HepG2 (cell line): ENCODE data around the gene EOMES. TPM values are rescaled to one million over a fixed set of nuclear protein-coding genes. Genes with fewer than 3 reads are reported as not detected.

Experiments
- CERS6 ChIP-seq: sonication (generic); formaldehyde crosslinking; IDR thresholded peaks from 2 replicates; pipeline ENCODE4 v1.5.0; 2020; ENCODE audit warnings: missing genetic modification reagents
- GTF2F1 ChIP-seq: fragments of 150-350 bp; IDR thresholded peaks from 2 replicates; pipeline ENCODE4 v1.6.1; 2014; ENCODE audit warnings: low read length
- HMG20A ChIP-seq: IDR thresholded peaks from 2 replicates; pipeline ENCODE4 v1.6.1; 2016; ENCODE audit warnings: borderline replicate concordance
- KLF13 ChIP-seq: sonication (generic); formaldehyde crosslinking; IDR thresholded peaks from 2 replicates; pipeline ENCODE4 v1.4.0; 2020; ENCODE audit warnings: mild to moderate bottlenecking, missing genetic modification reagents
- RXRA ChIP-seq: sonication (generic); formaldehyde crosslinking; IDR thresholded peaks from 2 replicates; pipeline ENCODE4 v1.5.1; 2020; ENCODE audit warnings: missing genetic modification reagents
- SOX13 ChIP-seq, 3 experiments: fragments of 450-650 bp in 1 of 3; sonication (generic) in 1 of 3; formaldehyde crosslinking in 1 of 3; IDR thresholded peaks in 2 of 3; conservative IDR thresholded peaks in 1 of 3; 2 replicates each; pipeline versions ENCODE4 v1.5.0 to v1.6.1; 2016 to 2020; ENCODE audit warnings: antibody characterized with exemption in 1 of 3, mild to moderate bottlenecking in 1 of 3, missing compliant biosample characterization in 1 of 3, missing genetic modification reagents in 1 of 3, moderate library complexity in 1 of 3
- ZBED4 ChIP-seq: sonication (generic); formaldehyde crosslinking; IDR thresholded peaks from 2 replicates; pipeline ENCODE4 v1.4.0; 2020; ENCODE audit warnings: missing genetic modification reagents, borderline replicate concordance
- ZNF18 ChIP-seq: sonication (generic); formaldehyde crosslinking; IDR thresholded peaks from 2 replicates; pipeline ENCODE4 v1.8.0; 2022; ENCODE audit warnings: mild to moderate bottlenecking, missing genetic modification reagents; ENCODE audit not compliant: insufficient replicate concordance
- ZNF33B ChIP-seq: sonication (generic); formaldehyde crosslinking; IDR thresholded peaks from 2 replicates; pipeline ENCODE4 v1.5.1; 2020; ENCODE audit warnings: mild to moderate bottlenecking, missing genetic modification reagents
- ZNF569 ChIP-seq: sonication (generic); formaldehyde crosslinking; IDR thresholded peaks from 2 replicates; pipeline ENCODE4 v1.5.0; 2020; ENCODE audit warnings: mild to moderate bottlenecking, missing genetic modification reagents, moderate library complexity, borderline replicate concordance
- ZNF749 ChIP-seq: sonication (generic); formaldehyde crosslinking; IDR thresholded peaks from 2 replicates; pipeline ENCODE4 v1.8.0; 2022; ENCODE audit warnings: mild to moderate bottlenecking, missing genetic modification reagents, moderate library complexity, borderline replicate concordance
- polyA plus RNA-seq, 8 experiments: library from polyadenylated mRNA; depleted of rRNA in 3 of 8; stranded (reverse) in 7 of 8; unstranded in 1 of 8; fragments of >200 nt; fragmentation: Illumina TruSeq in 4 of 8; extraction: Trizol in 4 of 8; gene quantifications; 2 replicates each; pipeline versions ENCODE4 v1.2.1 to v1.2.3, GENCODE V29; 2011 to 2016; ENCODE audit warnings: low read depth in 4 of 8, missing spikeins in 1 of 8, mixed read lengths in 1 of 8; ENCODE audit not compliant: insufficient read depth in 1 of 8
- total RNA-seq, 5 experiments: library from RNA; depleted of rRNA; stranded (reverse); fragments of >200 nt; fragmentation: Illumina TruSeq; extraction: Trizol; gene quantifications; 2 replicates each; pipeline ENCODE4 v1.2.3, GENCODE V29; 2016; ENCODE audit warnings: low read depth in 1 of 5
- TF ChIP-seq, protein P1 (sequence below): sonication (generic); formaldehyde crosslinking; IDR thresholded peaks from 2 replicates; pipeline ENCODE4 v1.5.0; 2020; ENCODE audit warnings: mild to moderate bottlenecking, missing genetic modification reagents, borderline replicate concordance
- TF ChIP-seq, protein P2 (sequence below): sonication (generic); formaldehyde crosslinking; IDR thresholded peaks from 2 replicates; pipeline ENCODE4 v1.4.0; 2020; ENCODE audit warnings: missing genetic modification reagents, mild to moderate bottlenecking, borderline replicate concordance

The EOMES gene
- total and polyA plus RNA-seq, 2 of the 13 experiments (the other 11 are each of a cell fraction or from before 2014, with no cell fraction given), result 0.11 to 0.12 TPM

GRCh38 chr3:27714692-27715453, 7.2 kb downstream of the EOMES start (continued):
- TF ChIP-seq ZBED4 (CRISPR knock-in tag) (no peak), SOX13 (IDR thresholded peaks at IDR 0.05) (no peak), SOX13 (CRISPR knock-in tag; conservative IDR thresholded peaks at IDR 0.05 in 1 of 2, IDR thresholded peaks at IDR 0.05 in 1 of 2) (peak in 1 of 2 experiments; percentile 25; a peak in 1 of 4 replicates), GTF2F1 (no peak), HMG20A (CRISPR knock-in tag) (no peak), ZNF18 (CRISPR knock-in tag) (no peak), ZNF749 (CRISPR knock-in tag) (no peak), CERS6 (CRISPR knock-in tag) (no peak), KLF13 (CRISPR knock-in tag) (no peak), ZNF569 (CRISPR knock-in tag) (no peak), ZNF33B (CRISPR knock-in tag) (no peak), RXRA (CRISPR knock-in tag) (no peak)
- TF ChIP-seq, protein P1, sequence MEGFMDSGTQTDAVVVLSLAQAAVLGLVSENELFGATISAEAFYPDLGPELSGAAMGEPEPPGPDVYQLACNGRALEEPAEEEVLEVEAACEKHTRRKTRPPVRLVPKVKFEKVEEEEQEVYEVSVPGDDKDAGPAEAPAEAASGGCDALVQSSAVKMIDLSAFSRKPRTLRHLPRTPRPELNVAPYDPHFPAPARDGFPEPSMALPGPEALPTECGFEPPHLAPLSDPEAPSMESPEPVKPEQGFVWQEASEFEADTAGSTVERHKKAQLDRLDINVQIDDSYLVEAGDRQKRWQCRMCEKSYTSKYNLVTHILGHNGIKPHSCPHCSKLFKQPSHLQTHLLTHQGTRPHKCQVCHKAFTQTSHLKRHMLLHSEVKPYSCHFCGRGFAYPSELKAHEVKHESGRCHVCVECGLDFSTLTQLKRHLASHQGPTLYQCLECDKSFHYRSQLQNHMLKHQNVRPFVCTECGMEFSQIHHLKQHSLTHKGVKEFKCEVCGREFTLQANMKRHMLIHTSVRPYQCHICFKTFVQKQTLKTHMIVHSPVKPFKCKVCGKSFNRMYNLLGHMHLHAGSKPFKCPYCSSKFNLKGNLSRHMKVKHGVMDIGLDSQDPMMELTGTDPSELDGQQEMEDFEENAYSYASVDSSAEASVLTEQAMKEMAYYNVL (CRISPR knock-in tag), result no peak
- TF ChIP-seq, protein P2, sequence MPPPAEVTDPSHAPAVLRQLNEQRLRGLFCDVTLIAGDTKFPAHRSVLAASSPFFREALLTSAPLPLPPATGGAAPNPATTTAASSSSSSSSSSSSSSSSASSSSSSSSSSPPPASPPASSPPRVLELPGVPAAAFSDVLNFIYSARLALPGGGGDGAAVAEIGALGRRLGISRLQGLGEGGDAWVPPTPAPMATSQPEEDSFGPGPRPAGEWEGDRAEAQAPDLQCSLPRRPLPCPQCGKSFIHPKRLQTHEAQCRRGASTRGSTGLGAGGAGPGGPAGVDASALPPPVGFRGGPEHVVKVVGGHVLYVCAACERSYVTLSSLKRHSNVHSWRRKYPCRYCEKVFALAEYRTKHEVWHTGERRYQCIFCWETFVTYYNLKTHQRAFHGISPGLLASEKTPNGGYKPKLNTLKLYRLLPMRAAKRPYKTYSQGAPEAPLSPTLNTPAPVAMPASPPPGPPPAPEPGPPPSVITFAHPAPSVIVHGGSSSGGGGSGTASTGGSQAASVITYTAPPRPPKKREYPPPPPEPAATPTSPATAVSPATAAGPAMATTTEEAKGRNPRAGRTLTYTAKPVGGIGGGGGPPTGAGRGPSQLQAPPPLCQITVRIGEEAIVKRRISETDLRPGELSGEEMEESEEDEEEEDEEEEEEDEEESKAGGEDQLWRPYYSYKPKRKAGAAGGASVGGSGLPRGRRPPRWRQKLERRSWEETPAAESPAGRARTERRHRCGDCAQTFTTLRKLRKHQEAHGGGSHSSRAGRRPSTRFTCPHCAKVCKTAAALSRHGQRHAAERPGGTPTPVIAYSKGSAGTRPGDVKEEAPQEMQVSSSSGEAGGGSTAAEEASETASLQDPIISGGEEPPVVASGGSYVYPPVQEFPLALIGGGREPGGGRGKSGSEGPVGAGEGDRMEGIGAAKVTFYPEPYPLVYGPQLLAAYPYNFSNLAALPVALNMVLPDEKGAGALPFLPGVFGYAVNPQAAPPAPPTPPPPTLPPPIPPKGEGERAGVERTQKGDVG (CRISPR knock-in tag), result peak; percentile 32; the same call in 1 of the 2 replicates
